ENCODE results near the gene NCF2. TPM values are rescaled to one million over a fixed set of nuclear protein-coding genes. Genes with fewer than 3 reads are reported as not detected.

The NCF2 gene
- total and polyA plus RNA-seq, 2 donors (not counting 1 experiment from before 2014, with no cell fraction given), result 0.43 to 2.6 TPM

DNA sequence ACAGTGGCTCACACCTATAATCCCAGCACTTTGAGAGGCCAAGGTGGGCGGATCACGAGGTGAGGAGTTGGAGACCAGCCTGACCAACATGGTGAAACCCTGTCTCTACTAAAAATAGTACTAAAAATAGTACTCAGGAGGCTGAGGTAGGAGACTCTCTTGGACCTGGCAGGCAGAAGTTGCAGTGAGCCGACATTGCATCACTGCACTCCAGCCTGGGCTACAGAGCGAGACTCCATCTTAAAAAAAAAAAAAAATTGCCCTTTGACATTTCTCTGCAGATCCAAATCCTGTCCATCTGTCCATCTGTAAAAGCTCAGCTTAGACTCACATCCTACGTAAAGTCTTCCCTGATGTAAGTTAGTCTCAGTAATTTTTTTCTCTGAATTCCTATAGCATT lies 6.2 kb upstream of the NCF2 start:
- Histone ChIP-seq H3K27me3 (ENCODE audit: control insufficient read depth, insufficient read depth, low read length) (no peaks in the 10 kb centered on the region), H2AFZ (ENCODE audit: low read length) (no peak overlapping the region), H4K20me1 (ENCODE audit: control insufficient read depth, extremely low read depth, insufficient read depth, low read length) (no peaks in the 10 kb centered on the region), H3K9ac (ENCODE audit: insufficient read depth, low read length) (no peak overlapping the region), H3K4me1 (ENCODE audit: control insufficient read depth, extremely low read depth, insufficient read depth, low read length) (no peaks in the 10 kb centered on the region), H3K36me3 (ENCODE audit: control insufficient read depth, insufficient read depth, low read length) (no peaks in the 10 kb centered on the region), H3K4me3 (replicated peaks in 1 of 4; ENCODE audit: control extremely low read depth in 1 of 4, insufficient read depth in 1 of 4, low read depth in 3 of 4, low read length in 4 of 4) (no peak overlapping the region), H3K27ac (ENCODE audit: insufficient read depth, low read length) (no peak overlapping the region), H3K4me2 (ENCODE audit: extremely low read depth, insufficient read depth, low read length) (no peak overlapping the region), H3K9me3 (ENCODE audit: control insufficient read depth, insufficient read depth, low read depth, low read length) (no peaks in the 10 kb centered on the region), H3K79me2 (ENCODE audit: control insufficient read depth, insufficient read depth, low read length) (no peaks in the 10 kb centered on the region)
- no peak for TF ChIP-seq CTCF (conservative IDR thresholded peaks at IDR 0.05 in 1 of 2, IDR thresholded peaks at IDR 0.05 in 1 of 2; ENCODE audit: low read depth in 1 of 2, low read length in 2 of 2)
- no peak for TF ChIP-seq EZH2 (IDR thresholded peaks at IDR 0.05; ENCODE audit: low read length, missing control alignments)
- no peak for DNase-seq (ENCODE audit: low read depth in 2 of 2)

DNA sequence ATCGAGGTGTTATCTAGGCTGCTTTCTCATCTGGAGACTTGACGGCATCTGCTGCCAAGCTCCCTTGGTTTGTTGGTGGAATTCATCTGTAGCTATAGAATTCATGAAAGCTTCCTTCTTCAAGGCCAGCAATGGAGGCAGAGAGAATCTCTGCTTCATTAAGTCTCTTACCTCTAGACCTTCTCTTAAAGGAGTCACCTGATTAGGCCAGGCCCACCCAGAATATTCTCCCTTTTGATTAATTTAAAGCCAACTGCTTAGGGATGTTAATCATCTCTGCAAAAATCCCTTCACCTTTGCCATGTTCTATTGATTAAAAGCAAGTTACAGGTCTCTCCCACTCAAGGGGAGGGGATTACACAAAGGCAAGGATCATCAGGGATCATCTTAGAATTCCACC lies 5.3 kb upstream of the NCF2 start:
- H4K20me1 ChIP-seq (ENCODE audit: control insufficient read depth, extremely low read depth, insufficient read depth, low read length), result no peaks in the 10 kb centered on the region

GRCh38 chr1:183593356-183593755 lies 3.1 kb upstream of the NCF2 start:
- H2AFZ ChIP-seq (ENCODE audit: low read length), result no peak overlapping the region
- H3K9ac ChIP-seq (ENCODE audit: insufficient read depth, low read length), result no peak overlapping the region
- no peaks in the 10 kb centered on the region for H3K4me1 ChIP-seq (ENCODE audit: control insufficient read depth, extremely low read depth, insufficient read depth, low read length)
- no peaks in the 10 kb centered on the region for H3K79me2 ChIP-seq (ENCODE audit: control insufficient read depth, insufficient read depth, low read length)
- H3K4me2 ChIP-seq (ENCODE audit: extremely low read depth, insufficient read depth, low read length), result no peak overlapping the region
- no peaks in the 10 kb centered on the region for H3K27me3 ChIP-seq (ENCODE audit: control insufficient read depth, insufficient read depth, low read length)
- no peak for TF ChIP-seq EZH2 (IDR thresholded peaks at IDR 0.05; ENCODE audit: low read length, missing control alignments)
- no peak for TF ChIP-seq CTCF (conservative IDR thresholded peaks at IDR 0.05 in 1 of 2, IDR thresholded peaks at IDR 0.05 in 1 of 2; ENCODE audit: low read depth in 1 of 2, low read length in 2 of 2)
- no peaks in the 10 kb centered on the region for H3K36me3 ChIP-seq (ENCODE audit: control insufficient read depth, insufficient read depth, low read length)
- H4K20me1 ChIP-seq (ENCODE audit: control insufficient read depth, extremely low read depth, insufficient read depth, low read length), result no peaks in the 10 kb centered on the region
- H3K9me3 ChIP-seq (ENCODE audit: control insufficient read depth, insufficient read depth, low read depth, low read length), result no peaks in the 10 kb centered on the region
- H3K4me3 ChIP-seq (replicated peaks in 1 of 4; ENCODE audit: control extremely low read depth in 1 of 4, insufficient read depth in 1 of 4, low read depth in 3 of 4, low read length in 4 of 4), result no peak overlapping the region
- H3K27ac ChIP-seq (ENCODE audit: insufficient read depth, low read length), result no peak overlapping the region
- no peak for DNase-seq (ENCODE audit: low read depth in 2 of 2)

More for the DNA sequence above, 5.3 kb upstream of the NCF2 start:
- TF ChIP-seq EZH2 (IDR thresholded peaks at IDR 0.05; ENCODE audit: low read length, missing control alignments), result no peak
- TF ChIP-seq CTCF (conservative IDR thresholded peaks at IDR 0.05 in 1 of 2, IDR thresholded peaks at IDR 0.05 in 1 of 2; ENCODE audit: low read depth in 1 of 2, low read length in 2 of 2), result no peak
- no peak for DNase-seq (ENCODE audit: low read depth in 2 of 2)
- Histone ChIP-seq H3K79me2 (ENCODE audit: control insufficient read depth, insufficient read depth, low read length) (no peaks in the 10 kb centered on the region), H3K4me2 (ENCODE audit: extremely low read depth, insufficient read depth, low read length) (no peak overlapping the region), H3K4me1 (ENCODE audit: control insufficient read depth, extremely low read depth, insufficient read depth, low read length) (no peaks in the 10 kb centered on the region), H3K27me3 (ENCODE audit: control insufficient read depth, insufficient read depth, low read length) (no peaks in the 10 kb centered on the region), H3K9me3 (ENCODE audit: control insufficient read depth, insufficient read depth, low read depth, low read length) (no peaks in the 10 kb centered on the region), H3K36me3 (ENCODE audit: control insufficient read depth, insufficient read depth, low read length) (no peaks in the 10 kb centered on the region), H2AFZ (ENCODE audit: low read length) (no peak overlapping the region), H3K4me3 (replicated peaks in 1 of 4; ENCODE audit: control extremely low read depth in 1 of 4, insufficient read depth in 1 of 4, low read depth in 3 of 4, low read length in 4 of 4) (no peak overlapping the region), H3K27ac (ENCODE audit: insufficient read depth, low read length) (no peak overlapping the region), H3K9ac (ENCODE audit: insufficient read depth, low read length) (no peak overlapping the region)

Measured in fibroblast of lung (primary cell).